Activated T-helper 1 cell treated with anti-CD3 and anti-CD28 coated beads, Interleukin-12 subunit alpha, Interleukin-12 subunit beta, Interleukin-2, Interleukin-4 antibody, amounts not matched to agents 30 ng/mL and 10 ng/mL and 1 ng/mL, durations not matched to agents 14 hours and 24 hours and 36 hours (primary cell): ENCODE results near the gene TTC12. TPM values are rescaled to one million over a fixed set of nuclear protein-coding genes. Genes with fewer than 3 reads are reported as not detected.

Source experiments
- DNase-seq: peaks from one replicate; pipeline ENCODE4 v3.0.0; 2021; ENCODE audit warnings: low spot score
- H3K27ac Mint-ChIP-seq: one replicate; pipeline ENCODE4 v1.8.0; 2021; ENCODE audit warnings: mild to moderate bottlenecking, mixed read lengths
- H3K27me3 Mint-ChIP-seq: one replicate; pipeline ENCODE4 v1.8.0; 2022; ENCODE audit warnings: mild to moderate bottlenecking, moderate library complexity, mixed read lengths; ENCODE audit not compliant: insufficient read depth
- H3K36me3 Mint-ChIP-seq: one replicate; pipeline ENCODE4 v1.8.0; 2021; ENCODE audit warnings: low read depth, mixed read lengths
- H3K4me1 Mint-ChIP-seq: one replicate; pipeline ENCODE4 v1.8.0; 2021; ENCODE audit warnings: low read depth, mixed read lengths
- H3K4me3 Mint-ChIP-seq: one replicate; pipeline ENCODE4 v1.8.0; 2021; ENCODE audit warnings: mild to moderate bottlenecking, moderate library complexity, mixed read lengths
- H3K9me3 Mint-ChIP-seq: one replicate; pipeline ENCODE4 v1.8.0; 2021; ENCODE audit warnings: mixed read lengths
- intact Hi-C: fragments of 100-400 bp; cut with micrococcal nuclease; formaldehyde crosslinking; loops from one replicate; pipeline ENCODE4 v1.15.1; 2024
- total RNA-seq: library from RNA; stranded (reverse); gene quantifications from 2 replicates; pipeline ENCODE4 v1.2.3, GENCODE V29; 2022

The TTC12 gene
- total RNA-seq, 1 donor from 2014 or later, result 8.5 TPM

DNA sequence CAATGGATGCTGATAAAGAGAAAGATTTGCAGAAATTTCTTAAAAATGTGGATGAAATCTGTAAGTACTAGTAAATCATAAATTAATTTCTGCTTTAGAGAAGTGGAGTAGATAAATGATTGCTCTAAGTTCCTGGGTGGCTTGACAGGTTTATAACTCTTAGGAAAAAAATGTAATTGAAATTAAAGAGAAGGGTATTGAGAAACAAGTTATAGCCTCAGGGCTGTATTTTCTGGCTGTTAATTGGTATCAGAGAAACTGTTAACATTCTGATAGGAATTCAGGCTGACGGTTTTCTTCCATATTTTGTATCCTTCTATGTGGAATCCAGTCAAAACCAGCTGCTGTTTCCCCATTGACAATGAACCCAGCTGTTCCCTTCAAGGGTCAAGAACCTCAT, 1.9 kb downstream of the TTC12 start:
- Mint-ChIP-seq H3K4me1 (peaks cover 20% of the 10 kb centered on the region), H3K27ac (no peak overlapping the region), H3K9me3 (no peaks in the 10 kb centered on the region), H3K4me3 (peak overlapping the region; percentile 49), H3K27me3 (no peaks in the 10 kb centered on the region), H3K36me3 (peaks cover 8% of the 10 kb centered on the region)
- intact Hi-C loops, result loop anchor here (10.0 kb wide), 1 partner anchor 1909 kb away; no protein-coding TSS in a partner anchor
- DNase-seq, result no peak

DNA sequence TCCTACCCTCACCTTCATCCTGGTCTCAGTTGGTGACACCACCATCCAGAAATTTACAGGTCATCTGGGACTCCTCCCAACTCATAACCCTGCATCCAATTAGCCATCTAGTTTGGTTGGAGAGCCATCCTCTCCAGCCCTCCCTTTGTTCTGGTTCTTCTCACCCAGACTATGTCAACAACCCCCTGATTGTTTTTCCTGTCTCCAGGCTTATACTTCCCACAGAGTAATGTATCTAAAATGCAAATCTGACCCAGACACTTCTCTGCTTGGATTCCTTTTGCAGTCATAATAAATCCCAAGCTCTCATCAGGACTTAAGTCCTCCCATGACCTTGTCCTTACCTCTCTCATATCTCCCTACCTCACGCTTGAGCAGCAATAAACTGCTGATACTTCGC, 3.0 kb downstream of the TTC12 start:
- H3K27ac Mint-ChIP-seq, result no peak overlapping the region
- peaks cover 8% of the 10 kb centered on the region for H3K36me3 Mint-ChIP-seq
- intact Hi-C loops, result loop anchor here (10.0 kb wide), 1 partner anchor 1907 kb away; no protein-coding TSS in a partner anchor
- H3K4me1 Mint-ChIP-seq, result peaks cover 20% of the 10 kb centered on the region
- DNase-seq, result no peak
- H3K9me3 Mint-ChIP-seq, result no peaks in the 10 kb centered on the region
- H3K4me3 Mint-ChIP-seq, result peak overlapping the region; percentile 5
- H3K27me3 Mint-ChIP-seq, result no peaks in the 10 kb centered on the region

DNA sequence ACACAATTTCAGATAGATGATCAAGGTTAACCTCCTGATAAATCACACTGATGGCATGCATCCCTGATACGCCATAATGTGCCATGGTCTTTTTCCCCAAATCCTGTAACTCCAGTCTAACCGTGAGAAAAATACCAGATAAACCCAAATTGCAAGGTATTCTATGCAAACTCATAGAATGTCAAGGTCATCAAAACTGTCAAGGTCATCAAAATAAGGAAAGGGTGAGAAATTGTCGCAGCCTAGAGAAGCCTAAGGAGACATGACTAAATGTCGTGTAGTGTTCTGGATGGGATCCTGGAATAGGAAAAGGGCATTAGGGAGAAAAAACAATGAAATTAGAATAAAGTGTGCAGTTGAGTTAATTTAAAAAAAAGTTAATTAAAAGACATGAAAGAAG, 4.7 kb downstream of the TTC12 start:
- intact Hi-C loops, result loop anchor here (10.0 kb wide), 1 partner anchor 1906 kb away; no protein-coding TSS in a partner anchor
- no peak overlapping the region for H3K4me3 Mint-ChIP-seq
- H3K36me3 Mint-ChIP-seq, result peaks cover 8% of the 10 kb centered on the region
- H3K4me1 Mint-ChIP-seq, result peaks cover 11% of the 10 kb centered on the region
- H3K27ac Mint-ChIP-seq, result no peak overlapping the region
- no peaks in the 10 kb centered on the region for H3K27me3 Mint-ChIP-seq
- DNase-seq, result no peak
- H3K9me3 Mint-ChIP-seq, result no peaks in the 10 kb centered on the region

DNA sequence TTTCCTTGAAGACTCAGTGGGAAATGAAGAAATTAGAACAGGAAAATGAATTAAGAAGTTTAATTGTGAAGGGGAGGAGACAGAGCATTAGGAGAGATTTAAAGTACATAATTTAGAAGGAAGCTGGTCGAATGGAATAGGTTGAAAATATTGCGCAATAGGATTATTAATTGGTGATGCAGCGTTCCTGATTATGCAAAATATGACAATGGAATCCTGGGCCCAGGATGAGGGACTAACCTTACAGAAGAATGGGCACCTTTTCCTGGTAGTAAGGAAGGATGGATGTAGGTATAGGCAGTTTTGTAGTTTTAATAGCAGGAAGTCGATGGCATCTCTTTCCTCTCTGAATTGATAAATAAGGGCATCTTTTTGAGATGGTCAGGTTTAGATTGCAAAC, 7.8 kb downstream of the TTC12 start:
- no peak overlapping the region for H3K27ac Mint-ChIP-seq
- H3K36me3 Mint-ChIP-seq, result peaks cover 8% of the 10 kb centered on the region
- no peak for DNase-seq
- no peaks in the 10 kb centered on the region for H3K27me3 Mint-ChIP-seq
- H3K4me3 Mint-ChIP-seq, result no peak overlapping the region
- H3K4me1 Mint-ChIP-seq, result no peaks in the 10 kb centered on the region
- intact Hi-C loops, result no loop called here
- no peaks in the 10 kb centered on the region for H3K9me3 Mint-ChIP-seq

DNA sequence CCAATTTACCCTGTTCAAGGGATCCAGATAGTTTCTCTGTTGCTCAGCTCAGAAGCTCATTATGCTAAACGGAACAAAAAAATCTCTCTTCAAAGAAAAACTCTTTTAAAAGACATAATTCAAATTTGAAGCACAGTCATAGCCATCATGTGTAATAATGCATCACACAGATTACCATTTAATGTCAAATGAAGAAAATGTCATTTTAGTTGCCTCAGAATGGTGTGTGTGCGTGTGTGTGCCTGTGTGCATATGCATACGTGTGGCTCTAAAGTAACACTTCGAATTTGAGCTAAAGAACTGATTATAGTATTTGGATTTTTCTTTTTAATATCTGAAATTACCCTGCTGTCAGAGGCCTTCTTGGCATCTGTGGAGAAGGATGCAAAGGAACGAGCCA, 9.9 kb downstream of the TTC12 start:
- Mint-ChIP-seq H3K27me3 (no peaks in the 10 kb centered on the region), H3K4me1 (no peaks in the 10 kb centered on the region), H3K4me3 (no peak overlapping the region)

DNA sequence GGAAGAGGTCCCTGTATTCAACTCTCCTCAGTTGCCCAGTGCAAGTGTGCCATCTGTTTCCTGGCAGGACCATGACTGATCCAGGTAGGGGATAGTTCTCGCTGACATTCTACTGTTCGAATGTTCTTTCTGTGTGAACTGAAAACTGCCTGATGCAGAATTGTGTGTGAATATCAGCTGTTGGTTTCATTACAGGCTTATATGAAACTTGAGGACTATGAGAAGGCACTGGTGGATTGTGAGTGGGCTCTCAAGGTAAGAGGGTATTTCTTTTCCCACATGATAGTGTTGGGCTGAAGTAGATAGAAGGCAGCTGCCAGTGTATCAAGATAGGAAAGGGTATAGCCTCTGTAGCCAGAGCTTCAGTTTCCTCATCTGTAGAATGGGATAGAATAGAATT, 15.3 kb downstream of the TTC12 start:
- Mint-ChIP-seq H3K4me3 (no peak overlapping the region), H3K36me3 (peaks cover 5% of the 10 kb centered on the region), H3K4me1 (peaks cover 6% of the 10 kb centered on the region), H3K27me3 (no peaks in the 10 kb centered on the region), H3K27ac (no peak overlapping the region), H3K9me3 (no peaks in the 10 kb centered on the region)
- no peak for DNase-seq
- intact Hi-C loops, result no loop called here

More for the DNA sequence above, 9.9 kb downstream of the TTC12 start:
- DNase-seq, result no peak
- intact Hi-C loops, result no loop called here
- no peaks in the 10 kb centered on the region for H3K9me3 Mint-ChIP-seq
- H3K27ac Mint-ChIP-seq, result no peak overlapping the region
- peaks cover 1% of the 10 kb centered on the region for H3K36me3 Mint-ChIP-seq

DNA sequence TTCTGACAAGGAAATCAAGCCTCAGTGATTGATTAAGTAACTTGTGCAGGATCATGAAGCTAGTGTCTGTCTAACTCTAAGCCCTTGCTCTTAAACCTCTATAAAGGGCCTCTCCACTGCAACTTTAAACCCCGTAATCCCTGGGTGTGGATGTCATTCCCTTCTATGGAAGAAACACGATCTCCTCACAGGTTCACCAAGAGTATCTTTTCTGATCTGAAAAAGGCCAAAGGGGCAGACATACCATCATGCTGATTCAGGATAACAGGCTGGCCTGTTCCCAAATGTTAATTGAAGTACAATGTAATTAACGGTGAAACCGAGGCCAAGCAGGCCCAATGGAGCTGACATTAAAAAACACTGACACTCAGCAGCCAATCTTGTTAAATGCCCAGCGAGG, 17.1 kb downstream of the TTC12 start:
- no peaks in the 10 kb centered on the region for H3K27me3 Mint-ChIP-seq
- intact Hi-C loops, result no loop called here
- DNase-seq, result no peak
- no peaks in the 10 kb centered on the region for H3K9me3 Mint-ChIP-seq
- H3K36me3 Mint-ChIP-seq, result peaks cover 11% of the 10 kb centered on the region
- H3K4me3 Mint-ChIP-seq, result no peak overlapping the region
- no peak overlapping the region for H3K27ac Mint-ChIP-seq
- H3K4me1 Mint-ChIP-seq, result peaks cover 6% of the 10 kb centered on the region

DNA sequence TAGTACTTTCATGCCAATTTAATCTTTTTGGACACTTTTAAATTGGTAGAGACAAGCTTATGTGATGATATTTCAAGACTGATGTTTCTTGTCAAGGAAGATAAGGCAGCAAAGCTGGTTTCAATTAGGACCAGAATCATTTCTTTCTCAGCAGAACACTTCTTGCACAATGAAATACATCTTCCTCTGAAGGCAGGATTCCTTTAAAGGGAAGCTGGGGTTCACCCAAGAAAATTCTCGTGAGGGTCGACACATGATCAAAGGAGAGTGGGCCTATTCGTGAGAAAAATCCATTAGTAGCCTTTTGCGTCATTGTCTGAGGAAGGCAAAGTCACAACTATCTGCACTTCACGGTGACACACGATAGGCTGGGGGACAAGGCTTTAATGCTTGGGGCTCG, 17.6 kb downstream of the TTC12 start:
- intact Hi-C loops, result no loop called here
- H3K27me3 Mint-ChIP-seq, result no peaks in the 10 kb centered on the region
- peaks cover 11% of the 10 kb centered on the region for H3K36me3 Mint-ChIP-seq
- no peak overlapping the region for H3K4me3 Mint-ChIP-seq
- H3K4me1 Mint-ChIP-seq, result peaks cover 6% of the 10 kb centered on the region
- DNase-seq, result no peak
- no peaks in the 10 kb centered on the region for H3K9me3 Mint-ChIP-seq
- H3K27ac Mint-ChIP-seq, result no peak overlapping the region

DNA sequence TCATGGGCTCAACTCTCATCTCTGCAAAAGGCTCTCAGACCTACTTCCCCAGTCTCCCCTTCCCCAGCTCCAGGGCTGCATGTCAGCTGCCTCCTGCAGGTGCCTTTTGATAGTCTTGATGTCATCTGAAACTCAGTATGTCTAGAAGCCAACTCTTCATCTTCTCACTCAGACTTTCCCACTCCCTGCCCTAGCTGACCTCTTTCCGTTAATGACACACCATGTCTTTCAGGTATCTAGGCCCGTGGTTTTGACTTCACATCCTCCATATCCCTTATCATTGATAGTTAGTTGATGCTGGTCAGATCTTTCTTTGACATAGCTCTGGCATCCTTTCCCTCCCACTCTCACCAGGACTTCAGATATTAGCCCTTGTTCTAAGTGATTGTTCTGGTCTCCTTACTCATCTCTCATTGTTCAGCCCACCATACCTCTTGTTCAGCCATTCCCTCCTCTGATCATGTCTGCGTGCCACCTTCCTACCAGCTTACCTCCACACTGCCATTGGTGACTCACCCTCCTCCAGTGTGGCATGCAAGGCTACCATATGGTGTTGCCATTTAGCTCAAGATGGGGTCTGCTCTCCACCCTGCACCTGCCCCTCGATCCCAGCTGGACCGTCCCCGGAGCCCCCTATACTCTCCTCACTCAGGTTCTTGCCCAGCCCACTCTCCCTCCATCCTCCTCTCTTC, 18.4 kb downstream of the TTC12 start:
- intact Hi-C loops, result no loop called here
- no peak overlapping the region for H3K27ac Mint-ChIP-seq
- no peak overlapping the region for H3K4me3 Mint-ChIP-seq
- no peak for DNase-seq
- H3K36me3 Mint-ChIP-seq, result peaks cover 11% of the 10 kb centered on the region
- H3K27me3 Mint-ChIP-seq, result no peaks in the 10 kb centered on the region
- peaks cover 6% of the 10 kb centered on the region for H3K4me1 Mint-ChIP-seq
- H3K9me3 Mint-ChIP-seq, result no peaks in the 10 kb centered on the region

DNA sequence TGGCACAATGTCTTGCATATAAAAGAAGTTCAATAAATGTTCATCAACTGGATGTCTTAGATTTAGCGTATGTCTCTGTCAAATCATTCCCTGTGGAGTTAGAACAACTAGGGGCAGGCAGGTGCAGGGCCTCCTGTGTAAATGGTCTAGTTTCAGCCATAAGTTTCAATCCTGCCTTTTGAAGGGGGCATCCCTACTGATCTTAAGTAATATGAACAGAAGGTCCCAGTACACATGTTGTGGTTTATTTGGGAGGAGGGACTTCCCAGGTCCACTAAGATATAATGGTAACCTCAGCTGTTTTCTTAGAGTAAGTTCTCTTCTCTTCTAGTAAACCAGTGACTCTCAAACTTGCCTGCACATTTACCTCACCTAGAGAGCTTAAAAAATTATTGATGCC, 19.8 kb downstream of the TTC12 start:
- no peak for DNase-seq
- no peak overlapping the region for H3K4me3 Mint-ChIP-seq
- H3K27ac Mint-ChIP-seq, result no peak overlapping the region
- intact Hi-C loops, result no loop called here
- H3K36me3 Mint-ChIP-seq, result peaks cover 11% of the 10 kb centered on the region
- peaks cover 6% of the 10 kb centered on the region for H3K4me1 Mint-ChIP-seq
- H3K27me3 Mint-ChIP-seq, result no peaks in the 10 kb centered on the region
- H3K9me3 Mint-ChIP-seq, result no peaks in the 10 kb centered on the region

DNA sequence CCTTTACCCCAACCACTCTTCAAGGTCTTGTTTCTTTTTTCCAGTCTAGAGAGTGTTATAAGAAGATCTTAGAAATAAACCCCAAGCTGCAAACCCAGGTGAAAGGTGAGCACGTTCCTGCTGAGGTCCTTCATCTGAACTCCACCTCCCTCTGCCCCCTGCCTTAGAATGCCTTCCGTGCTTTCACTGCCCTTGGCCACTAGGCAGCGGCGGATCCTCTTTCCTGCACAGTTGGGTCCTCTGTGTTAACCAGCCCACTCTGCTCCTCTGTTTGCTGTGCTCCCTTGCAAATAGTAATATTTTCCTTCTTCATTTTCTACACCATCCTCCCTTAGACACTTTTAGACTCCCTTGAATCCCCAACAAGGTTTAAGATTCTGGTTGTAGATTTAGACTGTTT, 24.3 kb downstream of the TTC12 start:
- Mint-ChIP-seq H3K36me3 (peaks cover 14% of the 10 kb centered on the region), H3K4me1 (no peaks in the 10 kb centered on the region), H3K4me3 (no peak overlapping the region), H3K27me3 (no peaks in the 10 kb centered on the region), H3K9me3 (no peaks in the 10 kb centered on the region), H3K27ac (no peak overlapping the region)
- no peak for DNase-seq
- intact Hi-C loops, result no loop called here

DNA sequence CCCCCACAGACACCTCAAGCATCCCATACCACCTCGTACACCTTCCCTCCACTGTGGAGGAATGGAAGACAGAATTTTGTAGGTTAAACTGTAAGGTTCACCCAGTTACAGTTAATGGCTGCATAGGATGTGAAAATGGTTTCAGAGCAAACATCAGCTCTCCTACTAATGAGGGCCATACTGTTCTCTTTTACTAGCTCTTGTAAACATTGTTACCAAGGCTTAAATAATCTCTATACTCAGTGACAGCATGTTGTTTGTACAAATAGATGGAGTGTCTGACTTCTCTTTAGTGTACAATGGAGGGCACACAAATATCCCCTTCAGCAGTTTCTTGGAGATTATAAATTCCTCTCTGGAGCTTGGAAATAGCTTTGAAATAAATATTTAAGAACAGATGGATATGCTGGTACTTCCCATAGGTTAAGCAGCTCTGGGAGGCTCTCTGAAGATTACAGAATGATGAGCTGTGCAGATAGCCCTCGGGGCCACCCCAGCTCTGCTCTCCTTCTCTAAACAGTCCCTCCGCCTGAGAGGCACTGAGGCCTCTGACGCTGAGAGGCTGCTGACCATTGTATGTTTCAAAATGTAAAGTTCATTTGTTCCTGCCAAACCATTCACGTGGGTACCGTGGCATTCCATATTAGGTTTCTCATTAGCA, 25.7 kb downstream of the TTC12 start:
- DNase-seq, result no peak
- Mint-ChIP-seq H3K4me3 (no peak overlapping the region), H3K27ac (no peak overlapping the region), H3K36me3 (peaks cover 14% of the 10 kb centered on the region), H3K9me3 (no peaks in the 10 kb centered on the region), H3K4me1 (no peaks in the 10 kb centered on the region), H3K27me3 (no peaks in the 10 kb centered on the region)
- intact Hi-C loops, result no loop called here

DNA sequence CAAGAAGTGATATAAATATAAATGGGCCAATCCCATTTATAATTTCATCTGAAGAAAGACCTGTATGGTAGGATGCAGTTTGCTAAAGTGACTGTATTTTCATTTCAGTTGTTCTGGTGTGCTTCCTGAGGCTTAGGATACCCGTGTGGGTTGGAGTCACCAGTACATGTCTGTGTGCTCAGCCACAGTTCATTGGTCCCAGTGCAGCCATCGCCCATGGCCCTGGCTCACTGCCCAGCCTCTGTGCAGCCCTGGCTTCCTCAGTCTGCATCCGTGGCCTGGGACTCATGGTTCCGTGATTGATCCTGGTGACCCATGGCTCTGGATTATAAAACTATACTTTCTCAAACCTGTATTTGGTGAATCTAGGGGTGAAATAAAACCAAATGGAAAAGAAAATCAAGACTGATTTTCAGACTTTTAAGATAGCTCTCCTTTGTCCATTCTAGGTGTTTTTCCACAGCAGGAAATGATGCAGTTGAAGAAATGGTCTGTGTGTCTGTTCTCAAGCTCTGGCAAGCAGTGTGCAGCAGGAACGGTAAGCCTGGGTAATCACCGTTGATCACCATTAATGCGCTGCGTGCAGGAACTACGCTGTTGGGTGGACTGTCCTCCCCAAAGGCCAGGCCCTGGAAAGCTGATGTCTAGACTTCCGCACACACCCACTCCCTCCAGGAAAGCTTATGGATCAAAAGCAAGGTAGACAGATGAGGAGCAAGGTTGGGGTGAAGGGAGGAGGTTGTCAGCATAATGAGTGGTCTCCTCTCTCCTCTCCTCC, 27.2 kb downstream of the TTC12 start:
- H3K27ac Mint-ChIP-seq, result no peak overlapping the region
- H3K4me1 Mint-ChIP-seq, result no peaks in the 10 kb centered on the region
- peaks cover 9% of the 10 kb centered on the region for H3K36me3 Mint-ChIP-seq
- H3K4me3 Mint-ChIP-seq, result no peak overlapping the region
- intact Hi-C loops, result no loop called here
- DNase-seq, result no peak
- no peaks in the 10 kb centered on the region for H3K9me3 Mint-ChIP-seq
- H3K27me3 Mint-ChIP-seq, result no peaks in the 10 kb centered on the region
